Raji (cell line): ENCODE measurements around the gene RPS18.

Experiments
- POLR2A ChIP-seq: IDR thresholded peaks from 2 replicates; pipeline ENCODE4 v1.6.1; 2011; ENCODE audit warnings: low read depth, low read length, control low read depth; ENCODE audit not compliant: insufficient read depth

RPS18 gene

DNA sequence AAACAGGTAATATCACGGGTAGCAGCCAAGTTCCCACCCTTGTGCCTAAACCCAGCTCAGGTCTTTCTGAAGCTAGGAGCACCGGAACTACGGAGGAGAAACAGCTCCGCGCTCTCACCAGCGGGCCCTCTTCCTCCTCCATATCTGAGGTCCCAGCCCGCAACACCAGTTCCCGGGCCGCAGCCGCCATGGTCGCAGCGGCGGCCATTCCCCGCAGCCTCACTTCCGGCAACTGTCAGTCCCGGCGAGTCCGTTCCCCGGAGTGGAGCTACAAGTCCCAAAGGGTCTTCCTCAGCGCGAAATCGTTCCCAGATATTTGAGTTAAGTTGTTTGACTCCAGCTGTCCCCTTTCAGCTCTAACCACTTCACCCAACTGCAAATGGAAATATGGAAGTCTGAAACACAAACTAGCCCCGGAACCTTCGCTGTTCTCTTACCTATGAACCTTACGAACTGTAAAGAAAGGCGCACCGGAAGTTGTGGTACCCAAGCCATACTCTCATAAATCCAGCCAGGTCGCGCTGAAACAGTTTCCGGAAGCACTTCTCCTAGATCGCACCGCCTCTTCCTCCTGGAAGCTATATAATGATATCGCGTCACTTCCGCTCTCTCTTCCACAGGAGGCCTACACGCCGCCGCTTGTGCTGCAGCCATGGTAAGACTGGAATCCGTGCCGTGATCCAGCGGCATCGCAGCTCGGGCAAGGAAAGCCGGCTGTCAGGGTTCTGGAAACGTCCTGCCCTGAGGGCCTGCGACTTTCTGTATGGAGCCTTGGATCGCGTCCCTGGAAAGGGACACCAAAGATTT lies at the start of gene RPS18, which contains the start of gene VPS52:
RPS18 (plus strand) TSS at position 608 of the 807 bp plus-strand sequence; CDS start at position 653, 45 bp downstream.
VPS52 (minus strand) TSS at position 409 of the 807 bp plus-strand sequence; CDS start at position 208, 201 bp downstream.
- peak; percentile 98 for TF ChIP-seq POLR2A

DNA sequence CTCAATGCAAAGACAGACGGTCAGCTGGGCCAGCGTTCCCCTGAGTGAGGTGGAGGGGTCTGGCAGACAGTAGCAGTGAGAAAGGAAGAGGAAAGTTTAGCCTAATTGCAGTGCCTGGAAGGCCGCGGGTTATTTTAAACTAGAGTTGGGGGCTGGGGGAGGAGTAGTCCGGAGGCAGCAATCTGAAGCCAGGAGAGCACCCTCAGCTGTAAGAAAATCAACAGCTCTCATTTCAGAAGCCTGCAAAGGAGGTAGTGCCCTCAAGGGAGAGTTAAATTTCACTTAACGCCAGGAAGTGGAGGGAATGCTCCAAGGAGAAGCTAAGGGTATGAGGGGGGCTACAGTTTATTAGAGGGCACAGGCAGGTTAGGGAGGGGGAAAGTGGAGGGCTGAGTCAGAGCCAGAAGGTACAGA lies 36.6 kb upstream of the RPS18 start:
- TF ChIP-seq POLR2A, result no peak

DNA sequence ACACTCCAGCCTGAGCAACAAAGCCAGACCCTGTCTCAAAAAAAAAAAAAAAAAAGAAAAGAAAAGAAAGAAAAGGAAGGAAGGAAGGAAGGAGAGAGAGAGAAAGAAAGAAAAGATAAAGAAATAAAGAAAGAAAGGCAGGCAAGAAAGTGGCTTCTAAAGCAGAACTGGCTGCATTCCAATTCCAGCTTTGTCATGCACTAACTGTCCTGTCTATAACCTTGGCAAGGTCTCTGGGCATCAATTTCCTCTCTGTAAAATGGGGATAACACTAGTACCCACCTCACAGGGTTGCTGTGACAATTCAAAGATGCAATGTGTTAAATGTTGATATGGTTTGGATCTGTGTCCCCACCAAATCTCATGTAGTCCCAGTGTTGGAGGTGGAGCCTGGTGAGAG lies 35.5 kb upstream of the RPS18 start:
- TF ChIP-seq POLR2A, result no peak

DNA sequence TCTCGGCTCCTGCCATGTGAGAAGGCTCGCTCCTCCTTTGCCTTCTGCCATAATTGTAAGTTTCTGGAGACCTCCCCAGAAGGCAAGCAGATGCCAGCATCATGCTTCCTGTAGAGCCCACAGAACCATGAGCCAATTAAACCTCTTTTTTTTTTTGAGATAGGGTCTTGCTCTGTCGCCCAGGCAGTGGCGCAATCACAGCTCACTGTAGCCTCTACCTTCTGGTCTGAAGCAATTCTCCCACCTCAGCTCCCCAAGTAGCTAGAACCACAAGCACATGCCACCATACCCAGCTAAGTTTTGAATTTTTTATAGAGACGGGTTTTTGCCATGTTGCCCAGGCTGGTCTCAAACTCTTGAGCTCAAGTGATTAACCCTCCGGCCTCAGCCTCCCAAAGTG lies 35.0 kb upstream of the RPS18 start:
- TF ChIP-seq POLR2A, result no peak

DNA sequence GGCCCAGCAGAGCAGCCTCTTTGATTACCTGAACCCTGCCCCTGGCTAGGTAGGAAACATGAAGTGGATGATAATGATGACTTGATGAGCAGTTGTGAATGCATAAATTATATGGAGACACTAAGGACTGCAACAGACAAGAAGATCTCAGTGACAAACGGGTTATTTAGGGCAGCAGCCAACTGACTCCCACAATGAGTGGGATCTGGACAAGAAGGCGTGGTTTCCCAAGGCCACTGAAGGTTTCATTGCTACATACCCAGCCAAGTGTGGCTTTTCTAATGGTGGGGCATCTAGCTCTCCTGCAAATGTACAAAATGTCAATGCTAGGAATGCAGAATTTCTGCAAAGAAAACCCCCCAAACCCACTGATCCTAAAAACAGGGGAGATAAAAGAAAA lies 34.1 kb upstream of the RPS18 start:
- TF ChIP-seq POLR2A, result no peak

DNA sequence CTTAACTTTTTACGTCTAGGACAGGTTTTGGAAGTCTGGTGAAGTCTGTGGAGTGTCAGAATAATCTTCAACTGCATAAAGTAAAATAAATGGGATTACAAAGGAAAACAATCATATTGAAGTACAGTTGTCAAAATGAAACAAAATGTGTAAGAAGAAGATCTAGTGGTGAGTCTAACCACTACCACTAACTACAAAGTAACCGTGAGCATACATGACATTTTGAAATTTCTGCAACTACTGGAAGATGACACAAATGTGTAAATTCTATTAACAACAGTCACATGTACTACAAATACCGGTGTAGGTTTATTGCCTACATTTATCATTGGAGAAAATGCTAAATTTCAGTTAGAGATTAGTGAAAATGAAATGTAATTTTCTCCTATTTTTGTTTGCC lies 29.9 kb upstream of the RPS18 start:
- TF ChIP-seq POLR2A, result no peak

DNA sequence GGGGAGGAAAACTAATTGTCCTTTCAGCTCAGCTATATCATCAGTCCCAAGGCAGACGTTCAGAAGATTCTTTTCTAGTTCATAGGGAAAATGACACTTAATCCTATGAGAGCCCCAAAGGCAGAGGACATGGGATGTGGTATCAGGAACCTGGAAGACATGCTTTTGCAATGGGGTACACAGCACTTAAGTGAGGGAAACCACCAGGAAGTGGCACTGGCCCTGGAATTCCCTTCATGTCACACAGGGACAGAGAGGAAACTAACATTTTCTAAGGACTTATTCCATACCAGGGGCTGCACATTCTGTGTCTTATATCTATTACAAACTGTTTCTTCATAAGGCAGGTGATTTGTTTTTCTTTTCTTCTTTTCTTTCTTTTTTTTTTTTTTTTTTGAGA lies 28.4 kb upstream of the RPS18 start:
- TF ChIP-seq POLR2A, result no peak

DNA sequence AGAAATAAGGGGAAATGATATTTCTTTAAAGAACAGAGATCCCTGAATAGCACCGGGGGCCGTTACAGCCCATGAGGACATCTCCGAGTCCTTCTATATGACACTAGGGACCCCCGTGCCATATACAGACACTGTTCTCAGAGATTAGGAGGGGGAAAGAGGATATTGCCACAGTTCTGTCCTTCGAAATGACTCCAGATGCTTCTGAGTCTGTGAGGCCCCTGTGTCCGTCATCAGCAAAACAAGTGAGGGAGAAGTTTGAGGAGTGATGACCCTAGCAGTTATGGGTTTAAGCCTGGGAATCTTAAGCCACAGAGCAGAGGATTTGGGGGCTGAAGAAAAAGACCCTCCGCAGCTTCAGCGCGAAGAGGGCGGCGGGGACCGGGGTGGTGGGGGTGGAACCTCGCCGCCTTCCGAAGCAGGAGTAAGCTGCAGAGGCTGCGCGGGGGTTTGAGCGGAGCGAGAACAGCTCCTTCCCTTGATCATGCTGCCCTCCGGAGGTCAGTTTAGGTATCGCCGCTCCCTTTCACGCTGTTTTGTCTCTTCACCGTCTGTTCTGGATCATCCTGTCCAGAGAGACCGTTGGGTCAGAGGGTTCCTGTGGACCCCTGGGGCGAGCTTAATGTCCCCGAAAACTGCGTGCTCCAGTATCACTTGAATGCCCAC lies 23.8 kb upstream of the RPS18 start:
- TF ChIP-seq POLR2A, result peak; percentile 49; the same call in 1 of the 2 replicates

DNA sequence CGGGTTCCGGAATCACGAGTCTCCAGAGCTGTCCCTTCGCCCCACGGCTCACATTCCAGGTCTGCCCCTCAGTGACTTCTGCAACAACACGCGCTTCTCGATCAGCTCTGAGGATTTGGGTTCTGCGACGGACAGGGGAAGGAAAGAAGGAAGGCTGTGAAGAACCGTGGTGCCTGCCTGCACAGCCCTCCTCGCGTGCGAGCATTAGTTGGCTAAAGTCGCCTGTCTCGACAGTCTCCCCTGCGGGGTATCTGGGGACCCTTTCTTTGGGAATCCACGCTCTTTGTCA lies 23.3 kb upstream of the RPS18 start:
- TF ChIP-seq POLR2A, result no peak

DNA sequence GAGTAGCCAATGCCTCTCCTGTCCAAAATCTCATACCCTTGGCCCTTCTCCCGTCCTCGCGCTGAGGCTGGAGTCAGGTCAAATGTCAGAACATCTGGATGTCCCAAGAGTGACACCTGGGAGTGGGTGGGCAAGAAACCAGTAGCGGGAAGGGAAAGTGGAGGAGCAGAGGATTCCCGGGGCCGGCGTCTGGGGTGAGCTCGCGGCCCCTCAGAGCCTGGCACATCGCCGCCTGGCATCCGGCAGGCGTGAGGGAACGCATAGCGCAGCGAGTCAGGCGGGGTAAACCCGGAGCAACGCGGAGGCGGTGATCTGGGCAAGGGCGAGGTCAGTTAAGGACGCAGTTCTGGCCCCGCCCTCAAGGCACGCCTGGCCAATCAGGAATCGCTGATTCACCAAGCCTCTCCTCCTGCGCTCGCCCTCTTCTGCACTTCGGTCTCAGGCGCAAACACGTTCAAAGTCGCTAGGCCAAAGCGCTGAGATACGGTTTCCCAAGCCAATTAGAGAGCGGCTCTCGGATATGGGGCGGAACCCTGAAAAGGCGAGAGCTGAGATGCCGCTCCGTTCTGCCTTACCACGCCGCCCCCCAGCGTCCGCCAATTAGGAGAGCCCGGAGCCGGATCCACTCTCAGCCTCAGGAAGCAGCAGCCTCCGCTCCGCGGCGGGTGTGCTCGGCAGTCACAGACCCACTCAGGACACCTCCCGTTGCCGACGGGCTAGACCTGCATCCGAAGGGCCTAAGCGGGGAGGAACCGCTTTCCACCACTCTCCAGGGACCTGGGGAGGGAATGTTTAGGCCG lies 22.7 kb upstream of the RPS18 start:
- TF ChIP-seq POLR2A, result peak; percentile 95

DNA sequence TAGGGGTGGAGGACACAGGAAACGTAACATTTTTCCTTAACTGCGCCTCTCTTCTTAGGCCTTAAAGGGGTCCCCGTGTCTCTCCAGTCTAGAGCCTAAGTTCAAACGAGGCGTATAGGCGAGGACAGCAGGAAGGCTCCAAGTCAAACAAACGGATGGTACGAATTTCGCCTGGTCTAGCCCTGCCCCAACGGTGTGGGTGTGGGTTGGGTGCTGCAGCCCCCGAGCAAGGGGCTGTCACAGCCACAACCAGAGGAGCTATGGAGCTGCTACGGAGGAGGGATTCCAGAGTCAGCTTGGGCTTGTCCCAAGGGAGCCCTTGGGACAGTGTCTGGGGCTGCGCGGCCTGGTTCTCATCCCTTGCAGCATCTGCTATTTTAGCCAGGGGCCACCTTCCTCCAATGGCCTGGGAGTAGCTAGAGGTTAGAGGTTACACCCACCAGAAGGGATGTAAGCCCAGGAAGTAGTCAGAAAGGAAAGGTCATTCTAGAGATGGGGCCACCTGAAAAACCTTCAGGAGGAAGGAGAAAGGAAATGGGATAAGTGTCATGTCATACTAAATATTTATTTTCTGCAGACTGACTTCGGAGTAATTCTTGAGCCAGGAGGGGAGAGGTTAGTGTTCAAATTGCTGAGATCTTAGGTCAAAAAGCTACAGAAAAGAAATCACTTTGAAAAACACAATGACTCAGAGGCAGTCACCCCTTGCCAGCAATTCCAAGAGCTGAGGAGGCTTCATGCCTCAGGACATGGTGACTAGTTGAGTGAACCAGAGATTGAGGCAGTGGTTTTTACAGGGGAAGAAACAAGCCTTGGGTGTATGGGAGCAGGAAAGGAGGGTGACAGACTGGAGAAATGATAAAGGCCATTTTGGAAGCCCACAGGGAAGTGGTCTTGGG lies 21.9 kb upstream of the RPS18 start:
- TF ChIP-seq POLR2A, result no peak

DNA sequence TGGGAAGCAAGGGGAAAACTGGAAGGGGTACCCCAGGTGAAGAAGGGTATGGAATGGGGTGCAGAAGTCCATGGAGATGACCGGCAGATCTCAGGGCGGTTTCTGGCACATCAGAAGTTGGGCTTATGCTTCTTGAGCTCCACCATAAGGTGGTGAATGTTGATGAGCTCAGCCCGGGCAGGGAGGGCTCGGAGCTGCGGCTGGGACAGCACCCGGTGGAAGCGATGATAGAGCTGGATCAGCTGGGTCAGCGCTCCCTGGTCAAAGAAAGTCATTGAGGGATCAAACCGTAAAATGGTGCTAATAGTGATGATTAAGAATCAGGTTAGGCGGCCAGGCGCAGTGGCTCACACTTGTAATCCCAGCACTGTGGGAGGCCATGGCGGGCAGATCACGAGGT lies 21.1 kb upstream of the RPS18 start:
- TF ChIP-seq POLR2A, result 0 out of 2 replicates have a peak, but pooled peaks have one; percentile 27

DNA sequence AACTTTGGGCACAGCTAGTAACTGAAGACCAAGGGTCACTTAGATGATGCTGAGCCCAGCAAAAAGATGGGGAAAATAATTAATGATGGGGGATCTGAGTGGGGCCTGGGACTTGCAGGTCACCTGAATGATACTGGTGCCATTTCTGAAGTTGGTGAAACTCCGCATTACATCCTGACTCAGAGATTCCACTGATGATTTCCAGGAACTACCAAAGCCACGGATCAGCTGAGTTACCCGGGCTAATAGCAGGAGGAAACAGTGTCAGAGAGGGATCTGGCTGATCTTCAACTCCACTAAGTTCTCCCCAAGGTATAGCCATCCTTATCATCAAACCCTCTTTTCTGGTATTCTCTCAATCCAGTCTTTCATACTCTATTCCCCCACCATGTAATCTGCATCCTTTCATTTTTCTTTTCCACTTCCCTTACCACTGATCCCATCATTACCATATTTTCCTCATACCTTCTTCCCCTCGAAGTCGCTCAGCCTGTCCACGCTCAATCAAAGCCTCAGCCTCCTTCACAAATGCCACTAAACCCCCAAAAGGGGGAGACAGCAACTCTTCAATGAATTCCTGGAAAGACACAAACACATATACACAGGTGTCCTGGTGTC lies 20.4 kb upstream of the RPS18 start:
- no peak for TF ChIP-seq POLR2A

DNA sequence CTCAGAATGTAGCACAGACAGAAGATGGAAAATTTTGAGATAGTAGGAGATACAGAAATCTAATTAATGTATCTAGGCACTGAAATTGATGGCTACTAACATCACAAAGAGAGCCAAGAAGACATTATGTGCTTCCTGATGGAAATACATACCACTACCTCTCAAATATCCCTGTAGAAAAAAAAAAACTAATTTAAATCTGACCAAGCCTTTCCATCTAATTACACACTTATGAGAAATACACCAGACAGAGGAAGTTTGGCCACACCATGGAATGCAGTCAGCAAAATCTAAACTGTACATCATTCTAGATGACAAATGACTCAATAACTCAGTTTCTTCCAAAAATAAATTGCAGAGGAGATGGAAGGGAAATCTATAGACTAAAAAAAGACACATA lies 19.1 kb upstream of the RPS18 start:
- TF ChIP-seq POLR2A, result no peak
